Endothelial cell (in vitro differentiated cells): ENCODE data around the gene GAL3ST3. TPM values are rescaled to one million over a fixed set of nuclear protein-coding genes. Genes with fewer than 3 reads are reported as not detected.

Experiments used
- DNase-seq: peaks from one replicate; pipeline ENCODE4 v3.0.0; 2021; ENCODE audit warnings: low spot score
- H3K27ac Mint-ChIP-seq: one replicate; pipeline ENCODE4 v1.8.0; 2021; ENCODE audit warnings: mixed read lengths, inconsistent platforms; ENCODE audit not compliant: unreplicated experiment
- H3K27me3 Mint-ChIP-seq: one replicate; pipeline ENCODE4 v1.8.0; 2021; ENCODE audit warnings: mild to moderate bottlenecking, moderate library complexity, mixed read lengths, inconsistent platforms; ENCODE audit not compliant: unreplicated experiment
- H3K36me3 Mint-ChIP-seq: one replicate; pipeline ENCODE4 v1.8.0; 2021; ENCODE audit warnings: mild to moderate bottlenecking, low read depth, mixed read lengths, inconsistent platforms; ENCODE audit not compliant: unreplicated experiment
- H3K4me1 Mint-ChIP-seq: one replicate; pipeline ENCODE4 v1.8.0; 2021; ENCODE audit warnings: mild to moderate bottlenecking, mixed read lengths, inconsistent platforms; ENCODE audit not compliant: unreplicated experiment
- H3K4me3 Mint-ChIP-seq: one replicate; pipeline ENCODE4 v1.8.0; 2021; ENCODE audit warnings: mild to moderate bottlenecking, mixed read lengths, inconsistent platforms; ENCODE audit not compliant: unreplicated experiment
- H3K9me3 Mint-ChIP-seq: one replicate; pipeline ENCODE4 v1.8.0; 2021; ENCODE audit warnings: mixed read lengths, inconsistent platforms; ENCODE audit not compliant: unreplicated experiment
- CTCF ChIP-seq: fragments of 200-600 bp; sonication (generic); IDR thresholded peaks from one replicate; pipeline ENCODE4 v1.5.0; 2021; ENCODE audit warnings: antibody characterized with exemption; ENCODE audit not compliant: unreplicated experiment
- total RNA-seq: library from RNA; stranded (reverse); fragmentation: NEBNext Ultra II Directional; extraction: Animal tissue kit (Norgen Biotek cat#: 25700); gene quantifications from one replicate; pipeline ENCODE4 v1.2.1, GENCODE V29; 2021; ENCODE audit not compliant: unreplicated experiment

Gene GAL3ST3
- total RNA-seq, 1 donor from 2014 or later, result 0.87 TPM

GRCh38 chr11:66066751-66067150, 17.8 kb upstream of the GAL3ST3 start:
- no peak for TF ChIP-seq CTCF
- Mint-ChIP-seq H3K27ac (no peak overlapping the region), H3K9me3 (no peaks in the 10 kb centered on the region), H3K4me3 (no peak overlapping the region), H3K4me1 (peaks cover 24% of the 10 kb centered on the region), H3K27me3 (peaks cover 13% of the 10 kb centered on the region), H3K36me3 (peaks cover 58% of the 10 kb centered on the region)
- DNase-seq, result no peak

GRCh38 chr11:66064571-66064970, 15.6 kb upstream of the GAL3ST3 start:
- peaks cover 64% of the 10 kb centered on the region for H3K36me3 Mint-ChIP-seq

GRCh38 chr11:66063900-66064299, 14.9 kb upstream of the GAL3ST3 start:
- H3K9me3 Mint-ChIP-seq, result no peaks in the 10 kb centered on the region
- no peak overlapping the region for H3K27ac Mint-ChIP-seq
- peaks cover 8% of the 10 kb centered on the region for H3K4me1 Mint-ChIP-seq
- peaks cover 7% of the 10 kb centered on the region for H3K27me3 Mint-ChIP-seq
- no peak for TF ChIP-seq CTCF
- no peak for DNase-seq
- H3K36me3 Mint-ChIP-seq, result peaks cover 66% of the 10 kb centered on the region
- peak overlapping the region; percentile 62 for H3K4me3 Mint-ChIP-seq

More at GRCh38 chr11:66064571-66064970, 15.6 kb upstream of the GAL3ST3 start:
- Mint-ChIP-seq H3K4me3 (no peak overlapping the region), H3K9me3 (no peaks in the 10 kb centered on the region), H3K4me1 (peaks cover 15% of the 10 kb centered on the region), H3K27me3 (peaks cover 10% of the 10 kb centered on the region), H3K27ac (no peak overlapping the region)
- no peak for TF ChIP-seq CTCF
- DNase-seq, result no peak

GRCh38 chr11:66062408-66062807, 13.4 kb upstream of the GAL3ST3 start:
- Mint-ChIP-seq H3K27me3 (peaks cover 3% of the 10 kb centered on the region), H3K4me1 (no peaks in the 10 kb centered on the region), H3K27ac (no peak overlapping the region), H3K4me3 (no peak overlapping the region), H3K9me3 (no peaks in the 10 kb centered on the region), H3K36me3 (peaks cover 72% of the 10 kb centered on the region)
- DNase-seq, result no peak
- no peak for TF ChIP-seq CTCF

GRCh38 chr11:66061268-66061667, 12.3 kb upstream of the GAL3ST3 start:
- peak overlapping the region; percentile 32 for H3K27ac Mint-ChIP-seq
- peaks cover 4% of the 10 kb centered on the region for H3K4me1 Mint-ChIP-seq
- peaks cover 72% of the 10 kb centered on the region for H3K36me3 Mint-ChIP-seq
- peaks cover 1% of the 10 kb centered on the region for H3K27me3 Mint-ChIP-seq
- TF ChIP-seq CTCF, result no peak
- H3K4me3 Mint-ChIP-seq, result peak overlapping the region; percentile 32
- H3K9me3 Mint-ChIP-seq, result no peaks in the 10 kb centered on the region
- no peak for DNase-seq
